Measurements from ENCODE around the gene ABLIM1.

Gene ABLIM1

GRCh38 chr10:114517368-114518250 is 140.5 kb downstream of the ABLIM1 start:
- DNase-seq (ENCODE audit: insufficient read length, low spot score) (no peak), FAIRE-seq (peak; percentile 28)
- no peak for TF ChIP-seq POLR2AphosphoS5 (IDR thresholded peaks at IDR 0.05; ENCODE audit: low read depth, low read length)
- TF ChIP-seq SPI1 (IDR thresholded peaks at IDR 0.05; ENCODE audit: low read depth, low read length) = no peak
- no peak for TF ChIP-seq TAF1 (IDR thresholded peaks at IDR 0.05; ENCODE audit: low read depth, low read length)
- no peak for TF ChIP-seq PAX5 (IDR thresholded peaks at IDR 0.05; ENCODE audit: insufficient read depth, low read length, severe bottlenecking)
- no peak for TF ChIP-seq POU2F2 (IDR thresholded peaks at IDR 0.05; ENCODE audit: low read depth, low read length)
- no peak for TF ChIP-seq POLR2A (IDR thresholded peaks at IDR 0.05; ENCODE audit: low read depth, low read length)

- no peak for FAIRE-seq
Observed at GRCh38 chr10:114516356-114516755, 141.7 kb downstream of the ABLIM1 start.

GRCh38 chr10:114515298-114515914 is 142.7 kb downstream of the ABLIM1 start:
- no peak for DNase-seq (ENCODE audit: insufficient read length, low spot score)
- TF ChIP-seq POU2F2 (IDR thresholded peaks at IDR 0.05; ENCODE audit: low read depth, low read length) (no peak), PAX5 (IDR thresholded peaks at IDR 0.05; ENCODE audit: insufficient read depth, low read length, severe bottlenecking) (no peak), POLR2AphosphoS5 (IDR thresholded peaks at IDR 0.05; ENCODE audit: low read depth, low read length) (no peak), TAF1 (IDR thresholded peaks at IDR 0.05; ENCODE audit: low read depth, low read length) (no peak), POLR2A (IDR thresholded peaks at IDR 0.05; ENCODE audit: low read depth, low read length) (no peak), SPI1 (IDR thresholded peaks at IDR 0.05; ENCODE audit: low read depth, low read length) (no peak)
- no peak for FAIRE-seq

More at GRCh38 chr10:114516356-114516755, 141.7 kb downstream of the ABLIM1 start:
- DNase-seq (ENCODE audit: insufficient read length, low spot score) = no peak
- TF ChIP-seq POLR2A (IDR thresholded peaks at IDR 0.05; ENCODE audit: low read depth, low read length) = no peak
- TF ChIP-seq POU2F2 (IDR thresholded peaks at IDR 0.05; ENCODE audit: low read depth, low read length) = no peak
- no peak for TF ChIP-seq TAF1 (IDR thresholded peaks at IDR 0.05; ENCODE audit: low read depth, low read length)
- TF ChIP-seq SPI1 (IDR thresholded peaks at IDR 0.05; ENCODE audit: low read depth, low read length) = no peak
- TF ChIP-seq POLR2AphosphoS5 (IDR thresholded peaks at IDR 0.05; ENCODE audit: low read depth, low read length) = no peak
- no peak for TF ChIP-seq PAX5 (IDR thresholded peaks at IDR 0.05; ENCODE audit: insufficient read depth, low read length, severe bottlenecking)

GRCh38 chr10:114513381-114513792 is 144.7 kb downstream of the ABLIM1 start:
- FAIRE-seq = no peak
- TF ChIP-seq SPI1 (IDR thresholded peaks at IDR 0.05; ENCODE audit: low read depth, low read length) (no peak), PAX5 (IDR thresholded peaks at IDR 0.05; ENCODE audit: insufficient read depth, low read length, severe bottlenecking) (no peak), POU2F2 (IDR thresholded peaks at IDR 0.05; ENCODE audit: low read depth, low read length) (no peak), TAF1 (IDR thresholded peaks at IDR 0.05; ENCODE audit: low read depth, low read length) (no peak), POLR2AphosphoS5 (IDR thresholded peaks at IDR 0.05; ENCODE audit: low read depth, low read length) (no peak), POLR2A (IDR thresholded peaks at IDR 0.05; ENCODE audit: low read depth, low read length) (no peak)
- no peak for DNase-seq (ENCODE audit: insufficient read length, low spot score)

- no peak for TF ChIP-seq POLR2AphosphoS5 (IDR thresholded peaks at IDR 0.05; ENCODE audit: low read depth, low read length)
- no peak for TF ChIP-seq POLR2A (IDR thresholded peaks at IDR 0.05; ENCODE audit: low read depth, low read length)
- no peak for TF ChIP-seq TAF1 (IDR thresholded peaks at IDR 0.05; ENCODE audit: low read depth, low read length)
- TF ChIP-seq SPI1 (IDR thresholded peaks at IDR 0.05; ENCODE audit: low read depth, low read length) = no peak
- TF ChIP-seq PAX5 (IDR thresholded peaks at IDR 0.05; ENCODE audit: insufficient read depth, low read length, severe bottlenecking) = no peak
- TF ChIP-seq POU2F2 (IDR thresholded peaks at IDR 0.05; ENCODE audit: low read depth, low read length) = no peak
- no peak for FAIRE-seq
- DNase-seq (ENCODE audit: insufficient read length, low spot score) = no peak
Observed at GRCh38 chr10:114511881-114512280, 146.2 kb downstream of the ABLIM1 start.

GRCh38 chr10:114508376-114508775 is 149.7 kb downstream of the ABLIM1 start:
- TF ChIP-seq POU2F2 (IDR thresholded peaks at IDR 0.05; ENCODE audit: low read depth, low read length) = no peak
- TF ChIP-seq PAX5 (IDR thresholded peaks at IDR 0.05; ENCODE audit: insufficient read depth, low read length, severe bottlenecking) = no peak
- TF ChIP-seq TAF1 (IDR thresholded peaks at IDR 0.05; ENCODE audit: low read depth, low read length) = no peak
- TF ChIP-seq SPI1 (IDR thresholded peaks at IDR 0.05; ENCODE audit: low read depth, low read length) = no peak
- TF ChIP-seq POLR2AphosphoS5 (IDR thresholded peaks at IDR 0.05; ENCODE audit: low read depth, low read length) = no peak
- no peak for TF ChIP-seq POLR2A (IDR thresholded peaks at IDR 0.05; ENCODE audit: low read depth, low read length)
- no peak for DNase-seq (ENCODE audit: insufficient read length, low spot score)
- no peak for FAIRE-seq

GRCh38 chr10:114507449-114507848 is 150.6 kb downstream of the ABLIM1 start:
- DNase-seq (ENCODE audit: insufficient read length, low spot score) = no peak
- TF ChIP-seq POU2F2 (IDR thresholded peaks at IDR 0.05; ENCODE audit: low read depth, low read length) (no peak), POLR2A (IDR thresholded peaks at IDR 0.05; ENCODE audit: low read depth, low read length) (no peak), SPI1 (IDR thresholded peaks at IDR 0.05; ENCODE audit: low read depth, low read length) (no peak), TAF1 (IDR thresholded peaks at IDR 0.05; ENCODE audit: low read depth, low read length) (no peak), POLR2AphosphoS5 (IDR thresholded peaks at IDR 0.05; ENCODE audit: low read depth, low read length) (no peak), PAX5 (IDR thresholded peaks at IDR 0.05; ENCODE audit: insufficient read depth, low read length, severe bottlenecking) (no peak)
- no peak for FAIRE-seq

GRCh38 chr10:114506871-114507385 is 151.1 kb downstream of the ABLIM1 start:
- FAIRE-seq = no peak
- no peak for DNase-seq (ENCODE audit: insufficient read length, low spot score)
- TF ChIP-seq TAF1 (IDR thresholded peaks at IDR 0.05; ENCODE audit: low read depth, low read length) (no peak), PAX5 (IDR thresholded peaks at IDR 0.05; ENCODE audit: insufficient read depth, low read length, severe bottlenecking) (no peak), SPI1 (IDR thresholded peaks at IDR 0.05; ENCODE audit: low read depth, low read length) (no peak), POLR2AphosphoS5 (IDR thresholded peaks at IDR 0.05; ENCODE audit: low read depth, low read length) (no peak), POU2F2 (IDR thresholded peaks at IDR 0.05; ENCODE audit: low read depth, low read length) (no peak), POLR2A (IDR thresholded peaks at IDR 0.05; ENCODE audit: low read depth, low read length) (no peak)

Data from GM12891 (cell line).